GM18867 (cell line): ENCODE results near the gene PPP6R3.

Experiments used
- ATAC-seq: cut with Tn5 transposase; IDR thresholded peaks from one replicate; pipeline ENCODE4 v1.9.1; 2021; ENCODE audit warnings: mild to moderate bottlenecking, moderate library complexity; ENCODE audit not compliant: unreplicated experiment

Gene PPP6R3

DNA sequence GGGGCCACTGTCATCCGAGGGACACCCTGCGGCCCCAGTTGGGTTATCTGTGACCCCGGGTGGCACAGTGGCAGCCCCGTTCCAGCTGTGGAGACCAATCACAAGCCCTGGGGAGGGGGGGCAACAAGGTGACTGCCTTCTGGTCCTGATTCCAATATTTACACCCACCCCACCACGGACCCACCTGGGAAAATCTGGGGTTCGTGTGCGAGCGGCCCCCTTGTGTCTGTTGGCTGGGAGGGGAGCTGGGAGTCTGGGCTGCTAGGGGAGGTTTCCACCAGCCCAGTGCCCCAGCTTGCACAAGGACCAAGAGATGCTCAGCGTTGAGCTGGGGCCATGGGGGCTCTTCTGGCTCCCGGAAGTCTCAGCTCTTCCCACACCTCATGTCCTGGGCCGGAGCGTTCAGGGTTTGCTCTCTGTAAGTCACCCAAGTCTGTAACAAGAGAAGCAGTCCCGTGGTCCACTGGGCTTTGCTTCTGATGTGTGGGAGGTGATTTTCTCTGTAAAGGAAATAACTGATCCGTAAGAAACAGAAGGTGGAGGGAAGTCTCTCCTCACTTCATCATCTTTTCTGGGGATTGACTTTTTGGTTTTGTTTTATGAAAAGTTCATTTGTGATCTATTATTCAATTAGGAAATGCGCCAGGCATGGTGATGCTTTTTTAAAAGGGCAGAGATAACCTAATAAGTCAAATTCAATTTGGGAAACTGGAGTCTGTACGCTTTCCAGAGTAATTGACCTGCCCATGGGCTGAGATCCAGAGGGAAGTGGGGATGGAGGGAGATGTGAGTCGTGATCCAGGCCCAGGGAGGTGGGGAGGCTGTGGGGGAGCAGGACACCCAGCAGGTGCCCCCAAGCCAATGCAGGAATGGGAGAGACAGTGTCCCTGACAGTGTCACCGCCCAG, 201.4 kb downstream of the PPP6R3 start:
- no peak for ATAC-seq

DNA sequence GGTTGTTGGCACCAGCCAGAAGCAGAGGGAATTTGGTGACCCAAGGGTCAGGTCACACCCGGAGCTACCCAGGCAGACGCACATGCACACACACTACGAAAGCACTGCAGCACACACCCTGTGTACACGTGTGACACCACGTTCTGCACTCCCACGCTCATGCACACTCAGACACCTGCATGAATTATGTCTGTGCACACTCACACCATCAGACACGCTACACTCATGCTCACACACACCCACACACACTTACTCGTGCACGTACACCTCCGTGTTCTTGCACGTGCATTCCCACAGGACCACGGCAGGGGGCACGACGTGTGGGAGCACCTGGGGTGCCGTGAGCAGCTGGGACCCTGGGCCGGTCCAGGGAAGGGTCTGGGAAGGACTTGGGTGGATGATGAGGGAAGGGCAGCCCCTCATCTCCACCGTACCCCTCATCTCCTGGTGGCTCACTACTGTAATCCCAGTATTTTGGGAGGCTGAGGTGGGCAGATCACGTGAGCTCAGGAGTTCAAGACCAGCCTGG, 203.0 kb downstream of the PPP6R3 start:
- no peak for ATAC-seq

DNA sequence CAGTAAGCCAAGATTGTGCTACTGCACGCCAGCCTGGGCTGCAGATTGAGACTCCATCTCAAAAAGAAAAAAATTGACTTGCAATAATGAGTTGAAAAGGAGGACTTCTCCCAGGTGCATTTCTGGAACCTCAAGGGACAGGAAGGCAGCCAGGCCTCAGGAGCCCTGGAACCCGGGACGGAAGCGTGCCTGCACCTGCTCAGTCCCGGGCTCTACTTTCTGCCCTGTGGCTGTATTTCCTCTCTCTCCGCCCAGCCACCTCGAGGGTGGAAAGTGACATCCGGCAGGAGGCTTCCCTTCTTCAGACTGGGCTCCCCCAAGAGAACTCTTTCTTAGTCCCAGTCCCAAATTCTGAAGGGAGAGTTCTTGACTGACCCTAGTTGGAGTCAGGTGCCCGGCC, 203.6 kb downstream of the PPP6R3 start:
- no peak for ATAC-seq

DNA sequence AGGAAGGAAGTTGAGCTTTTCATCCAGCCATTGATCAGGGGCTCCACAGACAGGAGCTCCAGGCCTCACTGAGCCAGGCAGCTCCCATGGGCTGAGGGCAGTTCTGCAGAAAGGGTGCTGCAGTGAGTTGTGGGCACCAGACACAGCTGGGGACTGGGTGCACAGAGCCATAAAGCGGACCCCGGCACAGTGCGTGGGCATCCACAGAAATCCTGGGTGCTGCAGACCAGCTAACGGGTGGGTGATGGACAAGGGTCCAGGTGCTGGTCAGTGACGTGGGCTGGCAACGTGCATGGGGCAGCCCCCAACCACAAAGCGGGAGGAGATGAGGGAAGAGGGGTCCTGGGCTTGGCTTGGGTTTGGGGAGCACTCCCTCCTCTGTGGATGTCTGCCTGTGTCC, 204.4 kb downstream of the PPP6R3 start:
- no peak for ATAC-seq
